Hepatocyte (in vitro differentiated cells): ENCODE results near the gene STK11.

Source experiments
- EZH2 ChIP-seq: fragments of 200-600 bp; sonication (generic); IDR thresholded peaks from 2 replicates; pipeline ENCODE4 v1.6.1; 2016; ENCODE audit warnings: antibody characterized with exemption, mild to moderate bottlenecking, borderline replicate concordance
- TF ChIP-seq, protein P1 (sequence below): fragments of 200-600 bp; sonication (generic); IDR thresholded peaks from 2 replicates; pipeline ENCODE4 v1.5.1; 2016; ENCODE audit warnings: antibody characterized with exemption, mild to moderate bottlenecking; ENCODE audit not compliant: poor library complexity

DNA sequence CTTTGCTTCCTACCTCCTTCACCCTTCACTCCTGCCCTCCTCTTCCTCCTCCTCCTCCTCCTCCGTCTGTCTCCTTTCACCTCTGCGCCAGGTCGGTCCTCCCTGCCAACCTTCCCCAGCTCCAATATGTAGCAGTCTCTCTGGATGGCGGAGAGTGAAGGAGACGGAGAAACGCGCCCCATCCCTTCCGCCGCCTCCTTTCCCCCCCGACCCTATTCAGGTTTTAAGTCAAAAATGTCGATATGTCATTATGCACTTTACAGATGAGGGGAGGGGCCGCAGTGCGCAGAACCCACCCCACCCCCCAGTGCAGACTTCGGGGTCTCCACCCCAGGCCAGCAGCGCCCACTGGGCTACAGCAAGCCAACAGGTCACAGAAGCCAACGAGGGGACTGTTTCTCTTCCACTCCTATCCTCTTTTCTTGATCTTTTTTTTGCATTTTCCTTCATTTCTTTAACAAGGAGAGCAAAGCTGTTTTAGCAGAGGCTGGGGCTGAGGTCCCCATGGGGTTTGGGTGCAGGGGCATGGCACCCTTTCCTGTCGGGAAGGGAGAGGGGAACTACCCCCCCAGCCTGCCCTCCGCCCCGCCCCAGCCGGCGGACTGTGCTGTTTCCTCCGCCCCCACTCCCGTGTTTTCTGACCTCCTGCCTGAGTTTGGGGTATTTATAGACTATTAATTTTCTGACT lies 52.0 kb downstream of the STK11 start:
- TF ChIP-seq, protein P1, sequence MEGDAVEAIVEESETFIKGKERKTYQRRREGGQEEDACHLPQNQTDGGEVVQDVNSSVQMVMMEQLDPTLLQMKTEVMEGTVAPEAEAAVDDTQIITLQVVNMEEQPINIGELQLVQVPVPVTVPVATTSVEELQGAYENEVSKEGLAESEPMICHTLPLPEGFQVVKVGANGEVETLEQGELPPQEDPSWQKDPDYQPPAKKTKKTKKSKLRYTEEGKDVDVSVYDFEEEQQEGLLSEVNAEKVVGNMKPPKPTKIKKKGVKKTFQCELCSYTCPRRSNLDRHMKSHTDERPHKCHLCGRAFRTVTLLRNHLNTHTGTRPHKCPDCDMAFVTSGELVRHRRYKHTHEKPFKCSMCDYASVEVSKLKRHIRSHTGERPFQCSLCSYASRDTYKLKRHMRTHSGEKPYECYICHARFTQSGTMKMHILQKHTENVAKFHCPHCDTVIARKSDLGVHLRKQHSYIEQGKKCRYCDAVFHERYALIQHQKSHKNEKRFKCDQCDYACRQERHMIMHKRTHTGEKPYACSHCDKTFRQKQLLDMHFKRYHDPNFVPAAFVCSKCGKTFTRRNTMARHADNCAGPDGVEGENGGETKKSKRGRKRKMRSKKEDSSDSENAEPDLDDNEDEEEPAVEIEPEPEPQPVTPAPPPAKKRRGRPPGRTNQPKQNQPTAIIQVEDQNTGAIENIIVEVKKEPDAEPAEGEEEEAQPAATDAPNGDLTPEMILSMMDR, result no peak
- no peak for TF ChIP-seq EZH2
